HuH-7.5 (cell line): ENCODE results near the gene KMT2C.
A peak's percentile ranks its signal among the peaks of the same experiment; 100 is the strongest.

ENCODE experiments used
- DNase-seq: peaks from one replicate; pipeline ENCODE4 v3.0.0; 2011; ENCODE audit warnings: low spot score

Gene KMT2C

GRCh38 chr7:152196391-152196790 lies 239.4 kb downstream of the KMT2C start:
- no peak for DNase-seq

- DNase-seq, result no peak
Measured at GRCh38 chr7:152193880-152194279, 241.9 kb downstream of the KMT2C start.

GRCh38 chr7:152189061-152189460 lies 246.7 kb downstream of the KMT2C start:
- no peak for DNase-seq

GRCh38 chr7:152185558-152185957 lies 250.2 kb downstream of the KMT2C start:
- DNase-seq, result no peak

- DNase-seq, result no peak
Measured at GRCh38 chr7:152180587-152180986, 255.2 kb downstream of the KMT2C start.

GRCh38 chr7:152180048-152180447 lies 255.8 kb downstream of the KMT2C start:
- no peak for DNase-seq

- DNase-seq, result no peak
Measured at GRCh38 chr7:152178405-152179058, 257.3 kb downstream of the KMT2C start.

- no peak for DNase-seq
Measured at GRCh38 chr7:152177681-152178404, 258.0 kb downstream of the KMT2C start.

- DNase-seq, result no peak
Measured at GRCh38 chr7:152176797-152177196, 259.0 kb downstream of the KMT2C start.

- no peak for DNase-seq
Measured at GRCh38 chr7:152173372-152174070, 262.3 kb downstream of the KMT2C start.

- no peak for DNase-seq
Measured at GRCh38 chr7:152162287-152162686, 273.5 kb downstream of the KMT2C start.

- no peak for DNase-seq
Measured at GRCh38 chr7:152161171-152161570, 274.6 kb downstream of the KMT2C start.

- DNase-seq, result no peak
Measured at GRCh38 chr7:152158801-152159587, 276.8 kb downstream of the KMT2C start.

GRCh38 chr7:152152267-152152666 lies 283.5 kb downstream of the KMT2C start:
- DNase-seq, result no peak

GRCh38 chr7:152149363-152149762 lies 286.4 kb downstream of the KMT2C start:
- no peak for DNase-seq

- DNase-seq, result no peak
Measured at GRCh38 chr7:152148706-152149105, 287.1 kb downstream of the KMT2C start.

GRCh38 chr7:152145853-152146466 lies 289.8 kb downstream of the KMT2C start:
- peak; percentile 34 for DNase-seq

GRCh38 chr7:152144557-152145245 lies 291.1 kb downstream of the KMT2C start:
- DNase-seq, result no peak

GRCh38 chr7:152142976-152143595 lies 292.7 kb downstream of the KMT2C start:
- no peak for DNase-seq

GRCh38 chr7:152140560-152140959 lies 295.2 kb downstream of the KMT2C start:
- no peak for DNase-seq

GRCh38 chr7:152140067-152140466 lies 295.7 kb downstream of the KMT2C start:
- DNase-seq, result no peak
